NCI-H1105 treated with DMSO at 0.1 percent for 48 hours (cell line): ENCODE results near the gene MALRD1.
"Not testable (repeated sequence)": the region's sequence is repeated elsewhere in the genome, so short reads cannot be mapped to it uniquely, and the experiment has no call there.

ENCODE experiments used
- DNase-seq: peaks from one replicate; lab custom pipeline; 2025; lab: John Stamatoyannopoulos, UW

Gene MALRD1

GRCh38 chr10:19497026-19497425, 448.4 kb downstream of the MALRD1 start:
- no peak for DNase-seq

DNA sequence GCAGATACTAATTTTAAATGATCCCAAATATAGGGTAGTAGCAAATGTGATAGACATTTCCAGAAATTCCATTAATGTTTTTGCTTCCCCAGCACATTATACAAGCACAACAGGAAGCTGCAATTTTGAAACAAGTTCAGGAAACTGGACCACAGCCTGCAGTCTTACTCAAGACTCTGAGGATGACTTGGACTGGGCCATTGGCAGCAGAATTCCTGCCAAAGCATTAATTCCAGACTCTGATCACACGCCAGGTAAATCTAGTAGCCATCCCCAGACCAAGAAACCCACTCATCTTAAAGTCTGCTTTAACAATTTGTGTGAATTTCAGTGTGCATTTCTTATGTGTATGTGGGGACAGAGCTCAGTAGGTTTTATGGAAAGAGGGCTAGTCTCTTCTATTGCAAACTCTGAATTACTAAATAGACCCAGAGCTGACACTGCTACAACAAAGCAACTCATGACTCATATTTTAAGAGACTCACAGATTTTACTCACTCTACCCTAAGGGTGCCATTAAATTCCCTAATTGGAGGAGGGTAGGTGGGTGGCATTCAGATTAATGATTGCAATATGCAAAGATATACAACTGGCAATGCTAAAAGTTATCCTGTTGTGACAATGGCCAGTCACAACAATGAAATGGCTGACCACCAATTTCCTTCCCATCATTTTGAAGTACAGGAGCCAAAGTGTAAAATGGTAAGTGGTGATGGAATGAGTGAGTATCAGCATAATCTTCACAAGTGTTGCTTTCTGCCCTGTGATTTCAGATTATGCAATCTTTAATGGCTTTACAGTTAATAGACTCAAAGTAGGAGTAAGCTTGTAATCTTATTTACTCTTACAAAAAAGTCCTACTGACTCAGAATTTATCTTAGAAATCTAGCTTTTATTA, 450.0 kb downstream of the MALRD1 start:
- no peak for DNase-seq

DNA sequence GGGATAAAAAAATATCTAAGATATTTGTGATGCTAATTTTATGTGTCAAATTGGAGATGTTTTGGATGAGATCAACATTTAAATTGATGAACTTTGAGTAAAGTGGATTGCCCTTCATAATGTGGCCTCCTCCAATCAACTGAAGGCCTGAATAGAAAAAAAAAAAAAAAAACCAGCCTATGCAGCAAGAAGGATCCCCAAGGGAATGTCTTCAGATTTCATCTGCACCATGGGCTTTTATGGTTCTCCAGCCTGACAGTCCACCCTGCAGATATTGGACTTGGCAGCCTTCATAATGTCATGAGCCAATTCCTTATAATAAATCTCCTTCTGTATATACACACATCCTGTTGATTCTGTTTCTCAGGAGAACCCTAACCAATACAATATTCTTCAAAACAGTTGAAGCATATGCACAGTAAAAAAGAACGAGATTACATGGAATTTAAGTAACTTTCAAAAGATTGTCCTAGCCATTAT, 450.7 kb downstream of the MALRD1 start:
- no peak for DNase-seq

DNA sequence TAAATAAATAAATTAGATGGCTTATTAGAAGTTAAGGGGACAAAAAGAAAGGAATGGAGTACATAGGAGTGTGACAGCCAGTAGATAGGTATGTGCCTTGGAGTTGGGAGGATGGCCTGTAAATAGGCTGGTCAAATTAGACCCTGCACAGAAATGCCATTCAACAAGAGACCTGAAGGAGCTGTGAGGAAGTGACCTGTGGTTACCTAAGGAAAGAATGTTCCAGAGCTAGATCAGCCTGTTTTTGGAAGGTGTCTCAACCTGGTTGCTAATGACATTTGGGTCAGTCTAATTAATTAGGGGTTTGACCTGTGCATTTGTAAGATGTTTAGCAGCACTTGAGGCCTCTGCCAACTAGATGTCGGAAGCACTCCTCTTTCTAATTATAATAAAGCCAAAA, 452.4 kb downstream of the MALRD1 start:
- no peak for DNase-seq

- DNase-seq = no peak
Observed at GRCh38 chr10:19505320-19506312, 457.0 kb downstream of the MALRD1 start.

- DNase-seq = not testable (repeated sequence)
Observed at GRCh38 chr10:19510005-19510732, 461.6 kb downstream of the MALRD1 start.

DNA sequence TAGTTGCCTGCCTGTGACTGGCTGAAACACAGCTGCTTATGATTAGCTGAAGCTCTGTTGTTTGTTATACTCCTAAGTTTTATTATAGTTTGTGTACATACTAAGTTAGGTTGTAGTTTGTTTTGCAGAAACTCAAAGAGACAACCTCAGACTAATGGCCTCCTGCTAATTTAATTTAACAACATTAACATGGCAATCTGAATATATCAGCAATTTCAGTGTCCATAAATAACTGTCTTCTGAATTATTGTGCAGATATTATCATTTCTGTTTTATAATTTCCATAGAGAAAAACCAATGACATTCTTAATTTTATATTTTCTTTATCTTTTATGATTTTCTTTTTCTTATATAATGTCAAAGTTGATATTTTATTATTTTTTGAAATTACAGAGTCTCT, 469.5 kb downstream of the MALRD1 start:
- DNase-seq = no peak

DNA sequence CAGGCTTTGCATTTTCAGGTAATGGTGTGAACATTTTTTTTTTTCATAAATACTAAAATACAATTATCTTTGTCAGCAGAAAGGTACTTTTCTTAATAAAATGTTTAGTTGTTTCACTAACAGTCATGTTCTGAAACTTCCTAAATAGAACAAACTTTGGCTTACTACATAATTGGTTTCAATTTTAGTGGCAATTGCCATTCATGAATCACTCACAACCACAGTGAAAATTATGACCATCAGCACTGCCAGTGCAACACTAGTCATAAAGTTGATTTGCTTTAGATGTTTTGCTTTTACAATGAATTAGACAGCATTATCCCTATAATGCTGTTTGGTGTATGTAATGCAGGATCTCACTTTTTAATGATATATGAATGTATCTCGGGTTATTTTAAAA, 470.0 kb downstream of the MALRD1 start:
- no peak for DNase-seq

GRCh38 chr10:19531324-19531723, 482.7 kb downstream of the MALRD1 start:
- no peak for DNase-seq

DNA sequence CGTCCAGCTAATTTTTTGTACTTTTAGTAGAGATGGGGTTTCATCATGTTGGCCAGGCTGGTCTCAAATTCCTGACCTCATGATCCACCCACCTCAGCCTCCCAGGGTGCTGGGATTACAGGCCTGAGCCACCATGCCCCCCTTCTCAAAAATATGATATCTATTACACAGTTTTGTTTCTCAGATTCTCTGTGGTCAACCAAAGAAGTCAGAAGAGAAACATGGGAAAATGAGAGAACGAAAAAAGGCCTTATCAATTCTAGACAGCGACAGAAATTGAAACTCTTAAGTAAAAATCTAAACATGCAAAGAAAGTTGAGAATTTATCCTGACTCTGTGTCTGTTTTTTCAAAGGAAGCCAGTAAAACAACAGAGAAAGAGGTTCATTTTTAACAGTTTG, 483.8 kb downstream of the MALRD1 start:
- no peak for DNase-seq

DNA sequence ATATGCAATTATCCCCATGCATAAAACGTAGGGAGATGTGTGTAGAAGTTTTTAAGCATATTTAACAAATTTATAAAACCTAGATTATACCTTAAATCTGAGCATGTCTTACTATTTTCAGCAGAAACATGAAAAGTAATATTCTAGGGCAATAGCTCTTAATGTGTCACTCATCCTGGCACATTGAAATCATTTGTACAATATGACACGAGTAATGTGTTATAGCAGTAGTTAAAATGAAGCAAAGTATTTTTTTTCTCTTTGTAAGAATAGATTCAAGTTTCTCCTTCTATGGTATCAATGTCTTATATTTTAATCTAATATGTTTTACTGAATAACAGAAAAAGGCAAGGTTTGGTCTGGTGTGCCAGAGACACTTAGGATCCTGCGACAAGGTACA, 492.7 kb downstream of the MALRD1 start:
- DNase-seq = no peak

GRCh38 chr10:19546224-19546623, 497.6 kb downstream of the MALRD1 start:
- DNase-seq = no peak

GRCh38 chr10:19549503-19549902, 500.9 kb downstream of the MALRD1 start:
- DNase-seq = no peak

DNA sequence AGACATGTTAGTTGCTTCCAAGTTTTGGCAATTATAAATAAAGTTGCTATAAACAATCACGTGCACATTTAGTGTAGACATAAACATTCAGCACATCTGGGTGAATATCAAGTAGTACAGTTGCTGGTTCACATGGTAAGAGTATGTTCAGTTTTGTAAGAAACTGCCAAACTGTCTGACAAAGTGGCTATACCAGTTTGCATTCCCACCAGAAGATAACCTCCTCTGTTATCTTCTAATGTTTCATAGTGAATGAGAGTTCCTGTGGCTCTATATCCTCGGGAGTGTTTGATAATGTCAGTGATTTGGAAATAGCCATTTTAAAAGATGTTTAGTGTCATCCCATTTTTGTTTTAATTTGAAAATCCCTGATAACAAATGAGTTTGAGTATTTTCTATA, 508.1 kb downstream of the MALRD1 start:
- DNase-seq = no peak

- no peak for DNase-seq
Observed at GRCh38 chr10:19561181-19561580, 512.6 kb downstream of the MALRD1 start.

DNA sequence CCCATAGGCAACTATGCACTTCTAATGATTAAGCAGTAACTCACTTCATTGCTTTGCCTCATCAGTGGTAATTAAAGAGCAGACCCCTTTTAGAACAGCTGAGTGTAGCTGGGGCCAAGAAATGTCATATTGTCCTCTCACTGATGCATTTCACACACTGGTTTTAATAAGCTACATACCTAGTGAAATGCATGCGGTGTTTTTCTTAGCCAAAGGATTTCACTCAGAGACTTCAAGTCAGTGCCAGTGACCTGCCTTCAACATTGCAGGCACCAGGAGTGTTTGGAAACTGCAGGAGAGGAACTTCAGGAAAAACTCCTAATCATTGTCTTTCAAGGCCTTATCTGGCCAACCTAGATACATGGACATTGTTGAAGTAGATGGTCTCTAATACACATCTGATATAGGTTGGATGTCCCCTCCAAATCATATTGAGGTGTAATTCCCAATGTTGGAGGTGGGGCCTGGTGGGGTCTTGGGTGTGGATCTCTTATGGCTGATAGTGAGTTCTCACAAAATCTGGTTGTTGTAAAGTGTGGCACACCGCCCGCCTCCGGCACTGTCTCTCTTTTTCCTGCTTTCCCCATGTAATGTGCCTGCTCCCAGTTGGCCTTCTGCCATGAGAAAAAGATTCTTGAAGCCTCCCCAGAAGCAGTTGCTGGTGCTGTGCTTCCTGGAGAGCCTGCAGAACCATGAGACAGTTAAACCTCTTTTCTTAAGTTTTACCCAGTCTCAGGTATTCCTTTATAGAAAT, 515.0 kb downstream of the MALRD1 start:
- DNase-seq = no peak

GRCh38 chr10:19570120-19570519, 521.5 kb downstream of the MALRD1 start:
- no peak for DNase-seq

GRCh38 chr10:19570991-19571390, 522.4 kb downstream of the MALRD1 start:
- no peak for DNase-seq

- no peak for DNase-seq
Observed at GRCh38 chr10:19572056-19572455, 523.5 kb downstream of the MALRD1 start.

- DNase-seq = no peak
Observed at GRCh38 chr10:19576576-19576975, 528.0 kb downstream of the MALRD1 start.

- DNase-seq = no peak
Observed at GRCh38 chr10:19577381-19577780, 528.8 kb downstream of the MALRD1 start.
